ENCODE measurements around the gene TFPT. TPM values are rescaled to one million over a fixed set of nuclear protein-coding genes. Genes with fewer than 3 reads are reported as not detected.

Gene TFPT
- total and polyA plus RNA-seq, 2 of the 13 experiments (the other 11 are each of a cell fraction or from before 2014, with no cell fraction given), result 8.4 to 10.7 TPM

- TF ChIP-seq E2F2 (CRISPR knock-in tag; IDR thresholded peaks at IDR 0.05; ENCODE audit: borderline replicate concordance) (no peak), ZNF709 (CRISPR knock-in tag; IDR thresholded peaks at IDR 0.05) (no peak), CEBPG (CRISPR knock-in tag; IDR thresholded peaks at IDR 0.05) (no peak), STAG1 (CRISPR knock-in tag; IDR thresholded peaks at IDR 0.05) (no peak), MTERF4 (CRISPR knock-in tag; IDR thresholded peaks at IDR 0.05) (no peak)
- TF ChIP-seq, protein P1, sequence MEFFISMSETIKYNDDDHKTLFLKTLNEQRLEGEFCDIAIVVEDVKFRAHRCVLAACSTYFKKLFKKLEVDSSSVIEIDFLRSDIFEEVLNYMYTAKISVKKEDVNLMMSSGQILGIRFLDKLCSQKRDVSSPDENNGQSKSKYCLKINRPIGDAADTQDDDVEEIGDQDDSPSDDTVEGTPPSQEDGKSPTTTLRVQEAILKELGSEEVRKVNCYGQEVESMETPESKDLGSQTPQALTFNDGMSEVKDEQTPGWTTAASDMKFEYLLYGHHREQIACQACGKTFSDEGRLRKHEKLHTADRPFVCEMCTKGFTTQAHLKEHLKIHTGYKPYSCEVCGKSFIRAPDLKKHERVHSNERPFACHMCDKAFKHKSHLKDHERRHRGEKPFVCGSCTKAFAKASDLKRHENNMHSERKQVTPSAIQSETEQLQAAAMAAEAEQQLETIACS (CRISPR knock-in tag; IDR thresholded peaks at IDR 0.05), result no peak
- TF ChIP-seq, protein P2, sequence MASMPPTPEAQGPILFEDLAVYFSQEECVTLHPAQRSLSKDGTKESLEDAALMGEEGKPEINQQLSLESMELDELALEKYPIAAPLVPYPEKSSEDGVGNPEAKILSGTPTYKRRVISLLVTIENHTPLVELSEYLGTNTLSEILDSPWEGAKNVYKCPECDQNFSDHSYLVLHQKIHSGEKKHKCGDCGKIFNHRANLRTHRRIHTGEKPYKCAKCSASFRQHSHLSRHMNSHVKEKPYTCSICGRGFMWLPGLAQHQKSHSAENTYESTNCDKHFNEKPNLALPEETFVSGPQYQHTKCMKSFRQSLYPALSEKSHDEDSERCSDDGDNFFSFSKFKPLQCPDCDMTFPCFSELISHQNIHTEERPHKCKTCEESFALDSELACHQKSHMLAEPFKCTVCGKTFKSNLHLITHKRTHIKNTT (CRISPR knock-in tag; IDR thresholded peaks at IDR 0.05), result no peak
These were observed 26.8 kb upstream of the TFPT start (continued) for GRCh38 chr19:54142166-54142780.

GRCh38 chr19:54141356-54141755, 25.9 kb upstream of the TFPT start:
- intact Hi-C loops (cut with micrococcal nuclease; ENCODE audit: unreplicated experiment), result no loop called here
- Histone ChIP-seq H3K4me3 (replicated peaks in 1 of 3; ENCODE audit: insufficient read depth in 1 of 3, low read depth in 2 of 3, low read length in 3 of 3) (no peak overlapping the region), H3K4me1 (ENCODE audit: insufficient read depth, low read length) (peaks cover 29% of the 10 kb centered on the region), H3K79me2 (ENCODE audit: insufficient read depth, low read length) (peaks cover 39% of the 10 kb centered on the region), H3K27ac (ENCODE audit: extremely low read length, insufficient read depth, low read length) (no peak overlapping the region), H3K36me3 (replicated peaks in 1 of 2; ENCODE audit: control insufficient read depth in 1 of 2, insufficient read depth in 2 of 2, low read length in 2 of 2) (peaks cover 48 to 68% of the 10 kb centered on the region in 2 experiments), H3K4me2 (ENCODE audit: low read depth, low read length) (no peak overlapping the region), H3K27me3 (ENCODE audit: control insufficient read depth in 1 of 2, insufficient read depth in 2 of 2, low read length in 2 of 2) (no peaks in the 10 kb centered on the region; a peak in 1 of 5 replicates), H3K9ac (ENCODE audit: insufficient read depth, low read depth, low read length) (no peak overlapping the region), H2AFZ (ENCODE audit: low read length) (no peak overlapping the region), H4K20me1 (ENCODE audit: insufficient read depth, low read length) (peaks cover 11% of the 10 kb centered on the region; the same call in 1 of the 2 replicates), H3K9me3 (ENCODE audit: low read length) (no peaks in the 10 kb centered on the region)
- no peak for DNase-seq (ENCODE audit: low spot score)
- 96% methylated on average over 3 of the region's 3 CpGs for WGBS (ENCODE audit: low lambda C conversion rate)
- POLR2A ChIA-PET, result no interaction called here
- no peak for FAIRE-seq
- no peak for ATAC-seq
- no TSS peak for BruUV-seq (replicated peaks)
- CTCF ChIA-PET (ENCODE audit: low intra/inter-chr PET ratio, low total read pairs), result no interaction called here
- in situ Hi-C loops (cut with HindIII; ENCODE audit: extremely low pct_ligation_motif_present, low pct_unique_long_range_greater_than_20kb), result no loop called here
- TF ChIP-seq UBTF (CRISPR knock-in tag; IDR thresholded peaks at IDR 0.05) (no peak), ZNF776 (CRISPR knock-in tag; IDR thresholded peaks at IDR 0.05) (no peak), ZNF629 (CRISPR knock-in tag; conservative IDR thresholded peaks at IDR 0.05) (no peak), KDM1A (CRISPR knock-in tag; IDR thresholded peaks at IDR 0.05) (no peak), EEA1 (CRISPR knock-in tag; IDR thresholded peaks at IDR 0.05; ENCODE audit: borderline replicate concordance) (no peak), MIER3 (CRISPR knock-in tag; IDR thresholded peaks at IDR 0.05; ENCODE audit: borderline replicate concordance) (no peak)
- TF ChIP-seq, protein P3, sequence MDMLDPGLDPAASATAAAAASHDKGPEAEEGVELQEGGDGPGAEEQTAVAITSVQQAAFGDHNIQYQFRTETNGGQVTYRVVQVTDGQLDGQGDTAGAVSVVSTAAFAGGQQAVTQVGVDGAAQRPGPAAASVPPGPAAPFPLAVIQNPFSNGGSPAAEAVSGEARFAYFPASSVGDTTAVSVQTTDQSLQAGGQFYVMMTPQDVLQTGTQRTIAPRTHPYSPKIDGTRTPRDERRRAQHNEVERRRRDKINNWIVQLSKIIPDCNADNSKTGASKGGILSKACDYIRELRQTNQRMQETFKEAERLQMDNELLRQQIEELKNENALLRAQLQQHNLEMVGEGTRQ (IDR thresholded peaks at IDR 0.05; ENCODE audit: low read depth, low read length), result no peak
- TF ChIP-seq, protein P3 (CRISPR knock-in tag; IDR thresholded peaks at IDR 0.05; ENCODE audit: borderline replicate concordance), result no peak
